GM23338 (cell line): ENCODE data around the gene AP2B1. TPM values are rescaled to one million over a fixed set of nuclear protein-coding genes. Genes with fewer than 3 reads are reported as not detected.

ENCODE experiments used
- ATAC-seq: fragments of 200-7000 bp; cut with Tn5 transposase; 3 replicates; pipeline ENCODE4 v1.9.1; 2020
- DNase-seq: peaks from one replicate; pipeline ENCODE4 v3.0.0-alpha.2; 2015; ENCODE audit warnings: low spot score
- H2AFZ ChIP-seq: fragments of 200-600 bp; sonication (generic); 2 replicates; pipeline ENCODE4 v1.8.0; 2016; ENCODE audit warnings: antibody characterized with exemption, mild to moderate bottlenecking, moderate library complexity
- H3F3A ChIP-seq: fragments of 200-600 bp; sonication (generic); replicated peaks from 2 replicates; pipeline ENCODE4 v1.8.0; 2017; ENCODE audit warnings: antibody characterized with exemption, mixed run types, low read depth
- H3K27ac ChIP-seq: fragments of 200-600 bp; sonication (generic); 2 replicates; pipeline ENCODE4 v1.6.1; 2016; ENCODE audit warnings: low read depth
- H3K27me3 ChIP-seq: fragments of 200-600 bp; sonication (generic); 2 replicates; pipeline ENCODE4 v1.8.0; 2016; ENCODE audit warnings: mild to moderate bottlenecking, mixed run types, moderate library complexity; ENCODE audit not compliant: insufficient read depth
- H3K36me3 ChIP-seq: fragments of 200-600 bp; sonication (generic); 2 replicates; pipeline ENCODE4 v1.8.0; 2016; ENCODE audit warnings: mild to moderate bottlenecking; ENCODE audit not compliant: insufficient read depth
- H3K4me1 ChIP-seq: fragments of 200-600 bp; sonication (generic); 2 replicates; pipeline ENCODE4 v1.8.0; 2016; ENCODE audit warnings: mild to moderate bottlenecking, moderate library complexity; ENCODE audit not compliant: insufficient read depth
- H3K4me2 ChIP-seq: fragments of 200-600 bp; sonication (generic); 2 replicates; pipeline ENCODE4 v1.7.1; 2017; ENCODE audit warnings: mixed run types
- H3K4me3 ChIP-seq: fragments of 200-600 bp; sonication (generic); 2 replicates; pipeline ENCODE4 v1.6.1; 2016; ENCODE audit warnings: mixed run types
- H3K79me2 ChIP-seq: fragments of 200-600 bp; sonication (generic); replicated peaks from 2 replicates; pipeline ENCODE4 v1.8.0; 2017; ENCODE audit warnings: mild to moderate bottlenecking; ENCODE audit not compliant: insufficient read depth
- H3K9me2 ChIP-seq: fragments of 200-600 bp; sonication (generic); 2 replicates; pipeline ENCODE4 v1.8.0; 2017; ENCODE audit not compliant: insufficient read depth
- H4K20me1 ChIP-seq: fragments of 200-600 bp; sonication (generic); replicated peaks from 2 replicates; pipeline ENCODE4 v1.8.0; 2017; ENCODE audit warnings: mild to moderate bottlenecking; ENCODE audit not compliant: insufficient read depth
- H3K27ac Mint-ChIP-seq: 2 replicates; pipeline ENCODE4 v1.8.0; 2020; ENCODE audit warnings: inconsistent platforms, mild to moderate bottlenecking, moderate library complexity, mixed read lengths
- H3K27me3 Mint-ChIP-seq: 3 replicates; pipeline ENCODE4 v1.8.0; 2022; ENCODE audit warnings: low read depth, mild to moderate bottlenecking, moderate library complexity, mixed read lengths, inconsistent platforms; ENCODE audit not compliant: insufficient read depth, poor library complexity
- H3K36me3 Mint-ChIP-seq: 3 replicates; pipeline ENCODE4 v1.8.0; 2021; ENCODE audit warnings: low read depth, mild to moderate bottlenecking, inconsistent platforms, moderate library complexity, mixed read lengths
- H3K4me1 Mint-ChIP-seq: 3 replicates; pipeline ENCODE4 v1.8.0; 2020; ENCODE audit warnings: mild to moderate bottlenecking, inconsistent platforms, mixed read lengths
- H3K4me3 Mint-ChIP-seq: 3 replicates; pipeline ENCODE4 v1.8.0; 2021; ENCODE audit warnings: moderate library complexity, mild to moderate bottlenecking, inconsistent platforms, mixed read lengths
- H3K9me3 Mint-ChIP-seq: 3 replicates; pipeline ENCODE4 v1.8.0; 2020; ENCODE audit warnings: moderate library complexity, mild to moderate bottlenecking, inconsistent platforms, mixed read lengths
- CREB1 ChIP-seq: fragments of 250-450 bp; sonication (Bioruptor Pico); IDR thresholded peaks from 2 replicates; pipeline ENCODE4 v1.5.0; 2020; ENCODE audit warnings: low read depth, mild to moderate bottlenecking, moderate library complexity
- EZH2phosphoT487 ChIP-seq: fragments of 200-600 bp; sonication (generic); IDR thresholded peaks from one replicate; pipeline ENCODE4 v1.8.1; 2018; ENCODE audit warnings: antibody characterized with exemption; ENCODE audit not compliant: unreplicated experiment
- JUNB ChIP-seq: IDR thresholded peaks from one replicate; pipeline ENCODE4 v1.6.1; 2016; ENCODE audit warnings: antibody characterized with exemption; ENCODE audit not compliant: unreplicated experiment
- NANOG ChIP-seq: IDR thresholded peaks from 2 replicates; pipeline ENCODE4 v1.6.1; 2016; ENCODE audit warnings: antibody characterized with exemption, borderline replicate concordance
- STAT1 ChIP-seq: IDR thresholded peaks from one replicate; pipeline ENCODE4 v1.6.1; 2016; ENCODE audit warnings: antibody characterized with exemption; ENCODE audit not compliant: unreplicated experiment
- polyA plus RNA-seq: library from polyadenylated mRNA; unstranded; fragments of >200 nt; fragmentation: Nextera tagmentation; extraction: Ambion mirVana; gene quantifications from 2 replicates; pipeline ENCODE4 v1.2.1, GENCODE V29; 2016
- total RNA-seq: library from RNA; depleted of rRNA; stranded (reverse); fragments of >200 nt; shearing (Covaris generic); gene quantifications from 2 replicates; pipeline ENCODE4 v1.2.3, GENCODE V29; 2014
- TF ChIP-seq, protein P1 (sequence below): IDR thresholded peaks from one replicate; pipeline ENCODE4 v1.6.1; 2018; ENCODE audit warnings: antibody characterized with exemption; ENCODE audit not compliant: unreplicated experiment
- TF ChIP-seq, protein P2 (sequence below), 2 experiments: fragments of 200-600 bp in 1 of 2; sonication (generic) in 1 of 2; conservative IDR thresholded peaks; 2 replicates each; pipeline versions ENCODE4 v1.5.1 to v1.6.1; 2016 to 2017; ENCODE audit warnings: antibody characterized with exemption in 2 of 2, low read depth in 2 of 2, mild to moderate bottlenecking in 2 of 2, moderate library complexity in 1 of 2
- TF ChIP-seq, protein P3 (sequence below): fragments of 250-450 bp; sonication (Bioruptor Pico); IDR thresholded peaks from 2 replicates; pipeline ENCODE4 v1.5.0; 2020; ENCODE audit warnings: mild to moderate bottlenecking, moderate library complexity

The AP2B1 gene
- total and polyA plus RNA-seq, 2 experiments from 2014 or later, result 89.7 to 144 TPM

DNA sequence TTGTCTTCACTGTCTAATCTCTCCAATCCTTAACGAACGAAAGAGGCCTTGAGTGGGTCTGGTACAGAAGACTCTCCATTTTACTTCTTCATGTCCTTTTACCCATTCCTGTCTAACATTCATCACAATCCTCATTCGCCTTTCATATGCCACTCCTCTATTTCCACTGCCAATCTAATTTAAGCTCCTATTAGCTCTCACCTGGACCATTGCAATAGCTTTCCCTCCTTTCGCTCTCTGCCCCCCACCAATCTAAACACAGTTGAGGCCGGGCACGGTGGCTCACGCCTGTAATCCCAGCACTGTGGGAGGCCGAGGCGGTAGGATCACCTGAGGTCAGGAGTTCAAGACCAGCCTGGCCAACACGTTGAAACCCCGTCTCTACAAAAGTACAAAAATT is 20.2 kb upstream of the AP2B1 start (continued):
- TF ChIP-seq, protein P1, sequence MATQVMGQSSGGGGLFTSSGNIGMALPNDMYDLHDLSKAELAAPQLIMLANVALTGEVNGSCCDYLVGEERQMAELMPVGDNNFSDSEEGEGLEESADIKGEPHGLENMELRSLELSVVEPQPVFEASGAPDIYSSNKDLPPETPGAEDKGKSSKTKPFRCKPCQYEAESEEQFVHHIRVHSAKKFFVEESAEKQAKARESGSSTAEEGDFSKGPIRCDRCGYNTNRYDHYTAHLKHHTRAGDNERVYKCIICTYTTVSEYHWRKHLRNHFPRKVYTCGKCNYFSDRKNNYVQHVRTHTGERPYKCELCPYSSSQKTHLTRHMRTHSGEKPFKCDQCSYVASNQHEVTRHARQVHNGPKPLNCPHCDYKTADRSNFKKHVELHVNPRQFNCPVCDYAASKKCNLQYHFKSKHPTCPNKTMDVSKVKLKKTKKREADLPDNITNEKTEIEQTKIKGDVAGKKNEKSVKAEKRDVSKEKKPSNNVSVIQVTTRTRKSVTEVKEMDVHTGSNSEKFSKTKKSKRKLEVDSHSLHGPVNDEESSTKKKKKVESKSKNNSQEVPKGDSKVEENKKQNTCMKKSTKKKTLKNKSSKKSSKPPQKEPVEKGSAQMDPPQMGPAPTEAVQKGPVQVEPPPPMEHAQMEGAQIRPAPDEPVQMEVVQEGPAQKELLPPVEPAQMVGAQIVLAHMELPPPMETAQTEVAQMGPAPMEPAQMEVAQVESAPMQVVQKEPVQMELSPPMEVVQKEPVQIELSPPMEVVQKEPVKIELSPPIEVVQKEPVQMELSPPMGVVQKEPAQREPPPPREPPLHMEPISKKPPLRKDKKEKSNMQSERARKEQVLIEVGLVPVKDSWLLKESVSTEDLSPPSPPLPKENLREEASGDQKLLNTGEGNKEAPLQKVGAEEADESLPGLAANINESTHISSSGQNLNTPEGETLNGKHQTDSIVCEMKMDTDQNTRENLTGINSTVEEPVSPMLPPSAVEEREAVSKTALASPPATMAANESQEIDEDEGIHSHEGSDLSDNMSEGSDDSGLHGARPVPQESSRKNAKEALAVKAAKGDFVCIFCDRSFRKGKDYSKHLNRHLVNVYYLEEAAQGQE, result no peak
- no peak for TF ChIP-seq CREB1 (CRISPR knock-in tag)
- no peak for TF ChIP-seq EZH2phosphoT487
- TF ChIP-seq, protein P2, sequence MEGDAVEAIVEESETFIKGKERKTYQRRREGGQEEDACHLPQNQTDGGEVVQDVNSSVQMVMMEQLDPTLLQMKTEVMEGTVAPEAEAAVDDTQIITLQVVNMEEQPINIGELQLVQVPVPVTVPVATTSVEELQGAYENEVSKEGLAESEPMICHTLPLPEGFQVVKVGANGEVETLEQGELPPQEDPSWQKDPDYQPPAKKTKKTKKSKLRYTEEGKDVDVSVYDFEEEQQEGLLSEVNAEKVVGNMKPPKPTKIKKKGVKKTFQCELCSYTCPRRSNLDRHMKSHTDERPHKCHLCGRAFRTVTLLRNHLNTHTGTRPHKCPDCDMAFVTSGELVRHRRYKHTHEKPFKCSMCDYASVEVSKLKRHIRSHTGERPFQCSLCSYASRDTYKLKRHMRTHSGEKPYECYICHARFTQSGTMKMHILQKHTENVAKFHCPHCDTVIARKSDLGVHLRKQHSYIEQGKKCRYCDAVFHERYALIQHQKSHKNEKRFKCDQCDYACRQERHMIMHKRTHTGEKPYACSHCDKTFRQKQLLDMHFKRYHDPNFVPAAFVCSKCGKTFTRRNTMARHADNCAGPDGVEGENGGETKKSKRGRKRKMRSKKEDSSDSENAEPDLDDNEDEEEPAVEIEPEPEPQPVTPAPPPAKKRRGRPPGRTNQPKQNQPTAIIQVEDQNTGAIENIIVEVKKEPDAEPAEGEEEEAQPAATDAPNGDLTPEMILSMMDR (conservative IDR thresholded peaks at IDR 0.05; ENCODE audit: low read depth in 2 of 2), result no peak
- TF ChIP-seq NANOG, result no peak
- TF ChIP-seq STAT1, result no peak

DNA sequence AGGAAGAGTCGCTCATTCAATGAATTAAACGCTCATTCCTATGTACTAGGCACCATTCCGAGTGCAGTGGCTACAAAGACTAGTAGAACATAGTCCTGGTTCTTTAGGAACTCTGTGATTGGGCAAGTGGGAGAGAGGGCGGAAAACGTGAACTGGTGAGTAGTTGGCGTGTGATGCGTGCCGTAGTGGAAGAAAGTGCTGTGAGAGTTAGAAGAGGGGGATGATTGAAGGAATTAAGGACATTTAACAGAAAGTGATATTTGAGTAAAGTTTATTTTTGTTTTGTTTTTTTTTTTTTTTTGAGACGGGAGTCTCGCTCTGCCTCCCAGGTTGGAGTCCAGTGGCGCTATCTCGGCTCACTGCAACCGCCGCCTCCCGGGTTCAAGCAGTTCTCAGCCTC is 18.6 kb upstream of the AP2B1 start:
- Histone ChIP-seq H3K4me1 (peaks cover 17% of the 10 kb centered on the region), H3K79me2 (peaks cover 49% of the 10 kb centered on the region), H2AFZ (peak overlapping the region; percentile 83), H3K27ac (peak overlapping the region; percentile 73), H3K4me3 (peak overlapping the region; percentile 93), H4K20me1 (peaks cover 17% of the 10 kb centered on the region), H3K9me2 (no peaks in the 10 kb centered on the region), H3K27me3 (peaks cover 14% of the 10 kb centered on the region; the same call in 1 of the 2 replicates), H3K4me2 (peak overlapping the region; percentile 99), H3K36me3 (no peaks in the 10 kb centered on the region), H3F3A (no peaks in the 10 kb centered on the region)
- Mint-ChIP-seq H3K27ac (peak overlapping the region; percentile 96), H3K27me3 (peaks cover 17% of the 10 kb centered on the region), H3K9me3 (no peaks in the 10 kb centered on the region), H3K36me3 (peaks cover 6% of the 10 kb centered on the region; the same call in 1 of the 3 replicates), H3K4me3 (peak overlapping the region; percentile 97), H3K4me1 (peaks cover 19% of the 10 kb centered on the region)
- peak; percentile 43 for ATAC-seq
- peak; percentile 42 for DNase-seq
- TF ChIP-seq NANOG (no peak), JUNB (no peak), EZH2phosphoT487 (no peak)
- TF ChIP-seq, protein P2 (conservative IDR thresholded peaks at IDR 0.05; ENCODE audit: low read depth in 2 of 2), result no peak
- TF ChIP-seq, protein P3, sequence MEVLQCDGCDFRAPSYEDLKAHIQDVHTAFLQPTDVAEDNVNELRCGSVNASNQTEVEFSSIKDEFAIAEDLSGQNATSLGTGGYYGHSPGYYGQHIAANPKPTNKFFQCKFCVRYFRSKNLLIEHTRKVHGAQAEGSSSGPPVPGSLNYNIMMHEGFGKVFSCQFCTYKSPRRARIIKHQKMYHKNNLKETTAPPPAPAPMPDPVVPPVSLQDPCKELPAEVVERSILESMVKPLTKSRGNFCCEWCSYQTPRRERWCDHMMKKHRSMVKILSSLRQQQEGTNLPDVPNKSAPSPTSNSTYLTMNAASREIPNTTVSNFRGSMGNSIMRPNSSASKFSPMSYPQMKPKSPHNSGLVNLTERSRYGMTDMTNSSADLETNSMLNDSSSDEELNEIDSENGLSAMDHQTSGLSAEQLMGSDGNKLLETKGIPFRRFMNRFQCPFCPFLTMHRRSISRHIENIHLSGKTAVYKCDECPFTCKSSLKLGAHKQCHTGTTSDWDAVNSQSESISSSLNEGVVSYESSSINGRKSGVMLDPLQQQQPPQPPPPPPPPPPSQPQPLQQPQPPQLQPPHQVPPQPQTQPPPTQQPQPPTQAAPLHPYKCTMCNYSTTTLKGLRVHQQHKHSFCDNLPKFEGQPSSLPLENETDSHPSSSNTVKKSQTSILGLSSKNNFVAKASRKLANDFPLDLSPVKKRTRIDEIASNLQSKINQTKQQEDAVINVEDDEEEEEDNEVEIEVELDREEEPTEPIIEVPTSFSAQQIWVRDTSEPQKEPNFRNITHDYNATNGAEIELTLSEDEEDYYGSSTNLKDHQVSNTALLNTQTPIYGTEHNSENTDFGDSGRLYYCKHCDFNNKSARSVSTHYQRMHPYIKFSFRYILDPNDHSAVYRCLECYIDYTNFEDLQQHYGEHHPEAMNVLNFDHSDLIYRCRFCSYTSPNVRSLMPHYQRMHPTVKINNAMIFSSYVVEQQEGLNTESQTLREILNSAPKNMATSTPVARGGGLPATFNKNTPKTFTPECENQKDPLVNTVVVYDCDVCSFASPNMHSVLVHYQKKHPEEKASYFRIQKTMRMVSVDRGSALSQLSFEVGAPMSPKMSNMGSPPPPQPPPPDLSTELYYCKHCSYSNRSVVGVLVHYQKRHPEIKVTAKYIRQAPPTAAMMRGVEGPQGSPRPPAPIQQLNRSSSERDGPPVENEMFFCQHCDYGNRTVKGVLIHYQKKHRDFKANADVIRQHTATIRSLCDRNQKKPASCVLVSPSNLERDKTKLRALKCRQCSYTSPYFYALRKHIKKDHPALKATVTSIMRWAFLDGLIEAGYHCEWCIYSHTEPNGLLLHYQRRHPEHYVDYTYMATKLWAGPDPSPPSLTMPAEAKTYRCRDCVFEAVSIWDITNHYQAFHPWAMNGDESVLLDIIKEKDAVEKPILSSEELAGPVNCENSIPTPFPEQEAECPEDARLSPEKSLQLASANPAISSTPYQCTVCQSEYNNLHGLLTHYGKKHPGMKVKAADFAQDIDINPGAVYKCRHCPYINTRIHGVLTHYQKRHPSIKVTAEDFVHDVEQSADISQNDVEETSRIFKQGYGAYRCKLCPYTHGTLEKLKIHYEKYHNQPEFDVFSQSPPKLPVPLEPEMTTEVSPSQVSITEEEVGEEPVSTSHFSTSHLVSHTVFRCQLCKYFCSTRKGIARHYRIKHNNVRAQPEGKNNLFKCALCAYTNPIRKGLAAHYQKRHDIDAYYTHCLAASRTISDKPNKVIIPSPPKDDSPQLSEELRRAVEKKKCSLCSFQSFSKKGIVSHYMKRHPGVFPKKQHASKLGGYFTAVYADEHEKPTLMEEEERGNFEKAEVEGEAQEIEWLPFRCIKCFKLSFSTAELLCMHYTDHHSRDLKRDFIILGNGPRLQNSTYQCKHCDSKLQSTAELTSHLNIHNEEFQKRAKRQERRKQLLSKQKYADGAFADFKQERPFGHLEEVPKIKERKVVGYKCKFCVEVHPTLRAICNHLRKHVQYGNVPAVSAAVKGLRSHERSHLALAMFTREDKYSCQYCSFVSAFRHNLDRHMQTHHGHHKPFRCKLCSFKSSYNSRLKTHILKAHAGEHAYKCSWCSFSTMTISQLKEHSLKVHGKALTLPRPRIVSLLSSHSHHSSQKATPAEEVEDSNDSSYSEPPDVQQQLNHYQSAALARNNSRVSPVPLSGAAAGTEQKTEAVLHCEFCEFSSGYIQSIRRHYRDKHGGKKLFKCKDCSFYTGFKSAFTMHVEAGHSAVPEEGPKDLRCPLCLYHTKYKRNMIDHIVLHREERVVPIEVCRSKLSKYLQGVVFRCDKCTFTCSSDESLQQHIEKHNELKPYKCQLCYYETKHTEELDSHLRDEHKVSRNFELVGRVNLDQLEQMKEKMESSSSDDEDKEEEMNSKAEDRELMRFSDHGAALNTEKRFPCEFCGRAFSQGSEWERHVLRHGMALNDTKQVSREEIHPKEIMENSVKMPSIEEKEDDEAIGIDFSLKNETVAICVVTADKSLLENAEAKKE, result no peak
